ENCODE results near the gene TACO1.

The TACO1 gene

DNA sequence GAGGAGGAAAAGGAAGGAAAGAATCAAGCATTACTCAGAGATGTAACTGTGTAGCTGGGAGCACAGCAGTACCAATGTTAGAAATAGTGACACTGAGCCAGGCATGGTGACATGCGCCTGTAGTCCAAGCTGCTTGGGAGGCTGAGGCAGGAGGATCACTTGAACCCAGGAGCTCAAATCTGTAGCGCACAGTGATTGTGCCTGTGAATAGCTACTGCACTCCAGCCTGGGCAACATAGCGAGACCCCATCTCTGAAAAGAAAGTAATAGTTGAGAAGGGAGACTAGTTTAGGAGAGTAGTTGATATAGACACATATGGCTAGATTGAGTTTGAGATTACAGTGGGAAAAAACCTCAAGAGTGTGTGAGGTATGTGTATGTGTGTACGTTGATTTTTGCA, 39.3 kb downstream of the TACO1 start:
- DNase-seq (ENCODE audit: low spot score) = no peak

DNA sequence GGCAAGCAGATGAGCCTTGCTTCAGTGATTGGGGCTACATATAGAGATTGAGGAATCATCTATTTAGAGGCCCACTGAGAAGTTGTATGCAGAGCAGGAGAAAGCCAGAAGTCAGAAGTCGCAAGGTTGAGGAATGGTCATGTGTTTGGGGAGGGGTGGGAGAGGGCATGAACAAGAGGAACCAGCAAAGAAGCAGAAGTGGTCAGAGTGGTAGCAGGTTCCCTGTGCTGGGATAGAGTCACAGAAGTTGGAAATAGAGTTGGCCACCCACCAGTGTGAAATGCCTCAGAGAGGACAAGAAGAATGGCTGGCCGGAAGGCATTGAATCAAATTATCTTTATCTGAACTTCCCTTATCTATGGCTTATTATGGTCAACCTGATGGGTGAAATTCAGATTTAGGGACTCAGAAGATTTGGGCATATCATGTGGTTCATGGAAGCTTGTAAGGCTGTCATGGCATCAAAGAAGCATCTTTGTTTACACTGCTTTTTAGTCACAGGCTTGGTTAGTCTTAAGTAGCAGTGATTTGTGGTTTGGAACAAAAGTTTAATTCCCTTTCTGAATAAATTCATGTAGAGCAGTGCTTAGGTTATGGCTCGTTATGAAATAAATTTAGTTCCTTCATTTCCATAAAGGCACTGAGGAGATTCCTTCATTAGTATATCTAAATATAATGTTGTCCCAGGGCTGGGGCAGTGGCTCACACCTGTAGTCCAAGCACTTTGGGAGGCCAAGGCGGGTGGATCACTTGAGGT, 41.2 kb downstream of the TACO1 start:
- no peak for DNase-seq (ENCODE audit: low spot score)

DNA sequence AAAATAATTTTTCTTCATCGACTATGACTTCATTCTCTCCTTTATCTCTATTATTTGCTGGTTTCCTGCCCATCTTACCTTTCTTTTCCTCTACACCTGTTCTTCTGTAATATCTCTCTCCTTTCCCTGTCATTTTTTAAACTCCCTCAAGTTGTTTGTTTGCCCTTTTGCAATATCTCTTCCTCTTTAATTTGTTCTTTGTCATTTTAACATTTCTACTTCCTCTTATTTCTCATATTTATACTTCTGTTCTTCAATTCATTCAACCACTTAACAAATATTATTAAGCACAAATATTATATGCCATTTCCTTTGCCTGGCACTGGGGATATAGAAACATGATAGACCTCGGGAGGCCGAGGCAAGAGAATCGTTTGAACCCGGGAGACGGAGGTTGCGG, 44.2 kb downstream of the TACO1 start:
- DNase-seq (ENCODE audit: low spot score) = no peak

DNA sequence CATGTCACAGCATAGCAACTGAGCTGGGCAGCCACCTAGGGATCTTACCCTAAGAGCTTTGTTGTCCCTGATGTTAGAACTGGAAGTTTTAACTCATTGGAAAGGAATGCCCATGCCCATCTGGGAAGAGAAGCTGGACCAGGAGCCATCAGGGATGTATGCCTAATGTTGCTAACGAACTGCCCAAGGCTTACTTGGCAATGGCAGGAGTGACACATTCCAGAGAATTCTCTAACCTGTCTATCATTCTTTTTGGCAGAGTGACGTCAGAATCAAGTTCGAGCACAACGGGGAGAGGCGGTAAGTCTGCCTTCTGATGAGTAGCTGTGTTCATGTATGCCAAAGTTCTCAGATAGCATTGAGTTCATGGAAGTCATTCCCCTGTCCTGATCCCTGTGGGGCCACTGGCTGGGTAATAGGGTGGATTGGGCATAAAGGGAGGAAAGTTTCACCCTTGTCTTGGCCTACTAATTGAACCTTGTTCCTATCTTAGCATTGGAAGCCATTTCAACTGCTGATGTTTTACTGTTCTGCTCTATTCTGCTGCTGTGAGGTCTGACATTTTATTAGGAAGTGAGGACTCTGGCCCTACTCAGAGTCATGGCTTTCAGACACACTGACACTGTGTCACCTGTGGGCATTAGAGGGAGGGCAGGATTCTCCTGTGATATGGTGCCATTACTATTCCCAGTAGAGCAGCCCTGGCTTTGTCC, 45.2 kb downstream of the TACO1 start:
- DNase-seq (ENCODE audit: low spot score) = no peak

DNA sequence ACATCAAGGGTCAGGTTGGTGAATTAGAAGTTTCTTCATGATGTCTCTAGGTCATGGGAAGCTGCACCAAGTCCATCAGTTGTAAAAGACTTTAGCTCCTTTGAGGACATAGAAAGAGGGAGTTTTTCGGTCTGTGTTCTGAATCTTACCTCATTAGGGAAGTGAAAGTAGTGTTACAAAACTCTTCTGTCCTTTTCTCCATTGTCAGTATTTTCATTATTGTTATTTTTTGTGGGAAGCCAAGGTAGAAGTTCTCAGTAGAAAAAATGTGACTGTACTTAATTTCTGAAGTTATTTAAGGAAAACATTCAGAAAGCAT, 45.8 kb downstream of the TACO1 start:
- DNase-seq (ENCODE audit: low spot score) = no peak

DNA sequence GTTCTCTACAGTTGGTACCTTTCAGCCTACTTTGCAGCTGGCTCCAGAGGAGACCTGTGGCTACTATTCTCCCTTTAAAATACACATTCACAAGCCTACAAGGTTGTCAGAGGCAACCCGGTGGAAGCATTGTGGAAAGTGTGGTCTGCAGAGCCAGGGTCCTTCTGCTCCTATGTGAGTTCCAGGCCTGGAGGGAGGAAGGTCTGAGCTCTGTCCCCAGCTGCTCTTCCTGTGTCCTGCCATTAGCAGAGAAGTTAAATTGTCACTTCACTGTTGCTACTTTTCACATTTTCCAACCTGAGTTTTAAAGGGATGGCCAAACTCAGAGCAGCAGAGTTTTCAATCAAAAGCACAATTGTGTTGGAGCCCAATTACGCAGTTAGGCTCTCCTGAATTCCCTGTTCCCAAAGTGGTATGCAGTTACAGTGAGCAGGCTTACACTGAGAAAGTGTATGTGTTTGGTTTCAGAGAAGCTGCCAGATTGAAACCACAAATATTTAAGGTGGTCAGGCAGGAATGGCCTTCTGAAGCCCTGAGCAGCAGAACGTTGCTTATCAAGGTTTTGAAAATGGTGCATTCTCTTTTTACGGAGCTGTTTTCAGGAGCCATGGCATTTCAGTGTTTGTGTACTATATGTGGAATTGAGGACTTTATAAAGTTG, 46.5 kb downstream of the TACO1 start:
- peak; percentile 14 for DNase-seq (ENCODE audit: low spot score)

DNA sequence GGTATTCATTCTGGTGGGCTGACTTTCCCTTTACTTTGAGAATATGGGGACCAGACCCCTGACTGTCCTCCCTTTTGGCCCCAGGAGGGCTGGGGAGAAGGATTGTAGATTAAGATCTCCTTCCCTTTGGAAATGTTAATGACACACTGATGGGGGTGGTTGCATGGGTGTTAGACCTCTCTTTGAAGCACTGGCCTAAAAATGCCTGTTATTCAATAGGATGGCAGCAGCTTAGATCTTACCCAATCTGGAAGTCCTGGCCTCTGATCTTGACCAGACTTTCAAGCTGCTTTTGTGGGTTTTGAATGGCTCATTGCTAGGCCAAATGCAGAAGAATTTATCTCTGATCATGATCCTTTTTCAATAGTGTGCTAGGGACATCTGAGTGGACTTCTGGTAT, 47.2 kb downstream of the TACO1 start:
- no peak for DNase-seq (ENCODE audit: low spot score)

DNA sequence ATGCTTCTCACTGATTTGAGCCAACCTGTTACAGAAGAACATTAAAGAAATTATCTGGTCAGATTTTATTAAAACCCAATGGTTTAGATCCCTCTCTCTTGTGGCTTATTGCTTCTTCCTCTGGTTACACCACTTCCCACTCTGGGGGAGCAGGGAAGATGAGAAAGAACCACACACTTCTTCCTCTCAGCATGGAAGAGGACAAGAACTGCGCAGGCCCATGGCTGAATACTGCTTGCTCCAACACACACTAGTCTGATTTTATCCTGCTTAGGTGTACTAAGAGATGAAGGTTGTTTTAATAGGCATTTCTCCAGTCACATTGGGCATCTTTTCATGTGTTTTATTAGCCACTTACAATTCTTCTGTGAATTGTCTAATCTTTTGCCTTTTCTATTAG, 49.1 kb downstream of the TACO1 start:
- DNase-seq (ENCODE audit: low spot score) = no peak

DNA sequence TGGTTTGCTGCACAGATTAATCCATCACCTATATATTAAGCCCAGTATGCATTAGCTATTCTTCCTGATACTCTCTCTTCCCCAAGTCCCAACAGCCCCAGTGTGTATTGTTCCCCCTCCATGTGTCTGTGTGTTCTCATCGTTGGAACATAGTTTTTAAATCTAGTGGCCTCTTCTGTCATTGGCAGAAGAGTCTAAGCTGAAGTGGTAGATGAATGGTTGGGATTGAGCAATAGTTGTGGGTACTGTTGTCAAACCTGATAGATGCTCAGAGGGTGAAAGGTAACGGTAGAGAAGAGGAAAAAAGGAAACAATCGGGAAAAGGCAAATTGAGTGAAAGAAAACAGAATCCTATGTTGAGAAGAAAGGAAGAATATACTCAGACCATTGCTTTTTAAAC, 51.4 kb downstream of the TACO1 start:
- no peak for DNase-seq (ENCODE audit: low spot score)

DNA sequence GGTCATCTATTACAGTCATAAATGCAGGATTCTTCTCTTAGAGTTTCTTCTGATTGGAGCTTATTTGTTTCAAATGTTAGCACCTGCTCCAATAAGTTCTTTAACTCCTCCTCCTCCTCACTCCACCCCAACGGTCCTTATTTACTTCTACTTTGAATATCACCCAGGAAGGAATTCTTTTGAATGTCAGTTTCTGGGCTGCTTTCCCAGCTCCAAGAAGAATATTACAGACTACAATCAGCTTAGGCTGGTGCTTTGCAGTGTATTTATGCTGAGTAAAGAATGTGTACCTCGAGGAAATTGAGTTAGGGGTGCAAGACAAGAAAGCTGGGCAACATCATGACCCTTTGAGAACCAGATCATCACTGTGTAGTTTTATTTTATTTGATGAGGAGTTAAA, 52.4 kb downstream of the TACO1 start:
- DNase-seq (ENCODE audit: low spot score) = no peak

DNA sequence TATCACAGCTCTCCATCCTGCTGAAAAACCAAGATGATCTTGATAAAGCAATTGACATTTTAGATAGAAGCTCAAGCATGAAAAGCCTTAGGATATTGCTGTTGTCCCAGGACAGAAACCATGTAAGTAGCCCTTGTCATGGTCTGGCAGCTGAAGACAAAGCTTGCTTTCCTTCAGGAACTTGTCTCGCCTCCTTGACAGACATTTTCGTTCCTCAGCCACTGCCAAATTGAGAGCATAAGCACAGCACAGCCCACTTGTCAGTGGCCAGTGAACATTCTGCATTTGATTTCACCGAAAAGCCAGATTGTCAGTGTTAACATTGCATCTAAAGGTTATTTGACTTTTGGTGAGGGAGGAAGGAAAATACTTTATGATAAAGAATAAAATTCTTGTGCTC, 57.1 kb downstream of the TACO1 start:
- DNase-seq (ENCODE audit: low spot score) = no peak

Measured in hepatic stellate cell (primary cell).